SK-N-SH treated with all-trans-retinoic acid at 6 μM for 48 hours (cell line): ENCODE measurements around the gene THAP8.

ENCODE experiments used
- ATAC-seq: fragments of 200-7000 bp; cut with Tn5 transposase; 3 replicates; pipeline ENCODE4 v1.9.1; 2020; ENCODE audit warnings: mild to moderate bottlenecking, moderate library complexity
- ARNTL ChIP-seq: fragments of 450-650 bp; formaldehyde crosslinking; IDR thresholded peaks from 2 replicates; pipeline ENCODE4 v1.5.0; 2020; ENCODE audit warnings: low read depth, mild to moderate bottlenecking, moderate library complexity, borderline replicate concordance
- BACH2 ChIP-seq: fragments of 250-450 bp; sonication (Bioruptor Pico); IDR thresholded peaks from 2 replicates; pipeline ENCODE4 v1.9.0; 2021; ENCODE audit warnings: mild to moderate bottlenecking, borderline replicate concordance
- CREB5 ChIP-seq: fragments of 250-450 bp; sonication (Bioruptor Pico); IDR thresholded peaks from 2 replicates; pipeline ENCODE4 v1.5.1; 2020; ENCODE audit warnings: low read depth, mild to moderate bottlenecking, moderate library complexity
- CSDC2 ChIP-seq: fragments of 250-450 bp; sonication (Bioruptor Pico); IDR thresholded peaks from 2 replicates; pipeline ENCODE4 v1.5.0; 2020; ENCODE audit warnings: mild to moderate bottlenecking, moderate library complexity
- CSRNP3 ChIP-seq: fragments of 250-450 bp; sonication (Bioruptor Pico); IDR thresholded peaks from 2 replicates; pipeline ENCODE4 v1.5.1; 2021; ENCODE audit warnings: mild to moderate bottlenecking, moderate library complexity
- GLIS3 ChIP-seq: fragments of 250-450 bp; sonication (Bioruptor Pico); IDR thresholded peaks from 2 replicates; pipeline ENCODE4 v1.5.0; 2020; ENCODE audit warnings: mild to moderate bottlenecking, moderate library complexity
- OSR1 ChIP-seq: fragments of 250-450 bp; sonication (Bioruptor Pico); IDR thresholded peaks from 2 replicates; pipeline ENCODE4 v1.8.0; 2022; ENCODE audit warnings: moderate library complexity, mild to moderate bottlenecking, inconsistent platforms
- PATZ1 ChIP-seq: fragments of 250-450 bp; sonication (Bioruptor Pico); IDR thresholded peaks from 2 replicates; pipeline ENCODE4 v1.8.0; 2020; ENCODE audit warnings: mild to moderate bottlenecking, moderate library complexity, borderline replicate concordance
- POU6F1 ChIP-seq: fragments of 250-450 bp; sonication (Bioruptor Pico); IDR thresholded peaks from 2 replicates; pipeline ENCODE4 v1.8.0; 2021; ENCODE audit warnings: low read depth, mild to moderate bottlenecking, moderate library complexity, borderline replicate concordance
- RARB ChIP-seq: fragments of 250-450 bp; sonication (Bioruptor Pico); IDR thresholded peaks from 2 replicates; pipeline ENCODE4 v1.8.0; 2021; ENCODE audit warnings: mild to moderate bottlenecking, moderate library complexity
- SNAI2 ChIP-seq: fragments of 250-450 bp; sonication (Bioruptor Pico); IDR thresholded peaks from 2 replicates; pipeline ENCODE4 v1.5.0; 2020; ENCODE audit warnings: mild to moderate bottlenecking, moderate library complexity
- TCF4 ChIP-seq: fragments of 250-450 bp; sonication (Bioruptor Pico); IDR thresholded peaks from 2 replicates; pipeline ENCODE4 v1.8.0; 2021; ENCODE audit warnings: mild to moderate bottlenecking, moderate library complexity, borderline replicate concordance
- TOX ChIP-seq: fragments of 250-450 bp; sonication (Bioruptor Pico); IDR thresholded peaks from 2 replicates; pipeline ENCODE4 v1.8.0; 2021; ENCODE audit warnings: mild to moderate bottlenecking, moderate library complexity, borderline replicate concordance
- TSHZ2 ChIP-seq: fragments of 250-450 bp; sonication (Bioruptor Pico); IDR thresholded peaks from 2 replicates; pipeline ENCODE4 v1.5.0; 2020; ENCODE audit warnings: mild to moderate bottlenecking, moderate library complexity
- ZC3H10 ChIP-seq: fragments of 250-450 bp; sonication (Bioruptor Pico); IDR thresholded peaks from 2 replicates; pipeline ENCODE4 v1.5.1; 2021; ENCODE audit warnings: mild to moderate bottlenecking, moderate library complexity
- ZFP3 ChIP-seq: fragments of 250-450 bp; sonication (Bioruptor Pico); IDR thresholded peaks from 2 replicates; pipeline ENCODE4 v1.5.0; 2020; ENCODE audit warnings: mild to moderate bottlenecking, moderate library complexity
- ZFP30 ChIP-seq: fragments of 450-650 bp; formaldehyde crosslinking; IDR thresholded peaks from 2 replicates; pipeline ENCODE4 v1.5.0; 2022; ENCODE audit warnings: mild to moderate bottlenecking, moderate library complexity
- ZNF565 ChIP-seq: fragments of 450-650 bp; formaldehyde crosslinking; conservative IDR thresholded peaks from 2 replicates; pipeline ENCODE4 v1.5.0; 2020; ENCODE audit warnings: low read depth, mild to moderate bottlenecking, moderate library complexity
- ZNF70 ChIP-seq: fragments of 450-650 bp; formaldehyde crosslinking; IDR thresholded peaks from 2 replicates; pipeline ENCODE4 v1.5.0; 2020; ENCODE audit warnings: mild to moderate bottlenecking, moderate library complexity
- ZNF8 ChIP-seq: fragments of 450-650 bp; formaldehyde crosslinking; IDR thresholded peaks from 2 replicates; pipeline ENCODE4 v1.5.0; 2020; ENCODE audit warnings: mild to moderate bottlenecking, moderate library complexity

Gene THAP8

GRCh38 chr19:35988824-35989223, 65.3 kb downstream of the THAP8 start (continued):
- TF ChIP-seq ZFP30 (CRISPR knock-in tag) (no peak), ZNF70 (no peak), RARB (CRISPR knock-in tag) (no peak), ARNTL (CRISPR knock-in tag) (no peak), TCF4 (CRISPR knock-in tag) (no peak), ZNF8 (CRISPR knock-in tag) (no peak)

- TF ChIP-seq ZNF70 (no peak), SNAI2 (CRISPR knock-in tag) (no peak), TSHZ2 (CRISPR knock-in tag) (peak; percentile 36; the same call in 1 of the 2 replicates)
- no peak for ATAC-seq
These were observed 66.6 kb downstream of the THAP8 start for GRCh38 chr19:35987571-35987896.

GRCh38 chr19:35986664-35987570, 67.2 kb downstream of the THAP8 start:
- peak; percentile 86 for ATAC-seq
- TF ChIP-seq ZC3H10 (CRISPR knock-in tag) (no peak), GLIS3 (CRISPR knock-in tag) (no peak), BACH2 (CRISPR knock-in tag) (no peak), CSDC2 (no peak), CREB5 (no peak), TCF4 (CRISPR knock-in tag) (no peak), ZNF70 (no peak), ZFP3 (CRISPR knock-in tag) (no peak), TOX (CRISPR knock-in tag) (no peak), ZNF565 (CRISPR knock-in tag) (no peak), ZNF8 (CRISPR knock-in tag) (no peak), ZFP30 (CRISPR knock-in tag) (no peak), POU6F1 (CRISPR knock-in tag) (no peak), OSR1 (no peak), CSRNP3 (CRISPR knock-in tag) (no peak), RARB (CRISPR knock-in tag) (no peak), TSHZ2 (CRISPR knock-in tag) (no peak), PATZ1 (CRISPR knock-in tag) (no peak; the same call in 1 of the 2 replicates), SNAI2 (CRISPR knock-in tag) (no peak)
